Heart left ventricle (tissue), 13 donors: ENCODE results near the gene PARVA.

ENCODE experiments used
- CTCF ChIP-seq, 12 donors: fragments of 200-600 bp; sonication (generic) in 4 of 12; IDR thresholded peaks; one replicate each; pipeline versions ENCODE4 v1.5.0 to v1.8.0; 2018 to 2022; ENCODE audit warnings: antibody characterized with exemption in 12 of 12, mild to moderate bottlenecking in 5 of 12
- POLR2A ChIP-seq, 2 donors: fragments of 450-650 bp; IDR thresholded peaks; one replicate each; pipeline ENCODE4 v1.6.1; 2017; ENCODE audit warnings: antibody characterized with exemption in 2 of 2, mild to moderate bottlenecking in 2 of 2, moderate library complexity in 2 of 2
- donor health status: ischemic (EF 13 %, LVEDD 7.1; RV severe dilation, severe dysfunction).
- donor health status: DM: no; HTN: yes; CAD: no.
- donor health status: DM: no; HTN: no; CAD: no.
- donor health status: ischemic (EF 25% LVEDD 6.9; RV normal size, moderate dysfunction).
- donor health status: ischemic (EF 25% LVEDD 5.7; RV mildly dilated, moderate dysfunction).
- donor health status: ischemic (EF 35%, LVEDD 5.7; RV mildly dilated, moderate dysfunction).
- donor health status: nonischemic (EF 11% LVEDD 7.7; RV severe dilation, severe dysfunction).
- donor health status: DM: yes; HTN: yes; CAD: no.
- donor health status: PGD.
- donor health status: ischemic (EF 29% LVEDD 5.4; RV normal size, mild dysfunction).
- donor health status: nonischemic (EF 23%, LVEDD 6.1; RV moderate dilation, normal function).

- TF ChIP-seq CTCF (IDR thresholded peaks at IDR 0.05) (no peak), POLR2A (IDR thresholded peaks at IDR 0.05) (no peak)
These were observed 82.6 kb downstream of the PARVA start for GRCh38 chr11:12459865-12460444.
